Measurements from ENCODE around the gene RHOJ.

GRCh38 chr14:63295231-63295685, 91.0 kb downstream of the RHOJ start:
- TF ChIP-seq ZFP36 (IDR thresholded peaks at IDR 0.05; ENCODE audit: borderline replicate concordance, low read depth, low read length, partially characterized antibody) (no peak), KDM1A (CRISPR knock-in tag; IDR thresholded peaks at IDR 0.05) (no peak), ZNF576 (CRISPR knock-in tag; IDR thresholded peaks at IDR 0.05) (no peak)
